Muscle layer of colon (tissue), 2 donors: ENCODE results near the gene ARID1B.

Source experiments
- H3K27ac ChIP-seq: one replicate; pipeline ENCODE4 v1.7.0; 2013; ENCODE audit warnings: low read depth, mild to moderate bottlenecking, low read length, moderate library complexity
- H3K27me3 ChIP-seq, 2 donors: one replicate each; pipeline ENCODE4 v1.7.0; 2013; ENCODE audit warnings: low read length in 2 of 2, mild to moderate bottlenecking in 2 of 2; ENCODE audit not compliant: insufficient read depth in 2 of 2, control insufficient read depth in 1 of 2
- H3K36me3 ChIP-seq: one replicate; pipeline ENCODE4 v1.7.0; 2013; ENCODE audit warnings: mild to moderate bottlenecking, low read length; ENCODE audit not compliant: insufficient read depth
- H3K4me1 ChIP-seq: one replicate; pipeline ENCODE4 v1.7.0; 2013; ENCODE audit warnings: mild to moderate bottlenecking, low read length; ENCODE audit not compliant: insufficient read depth
- H3K4me3 ChIP-seq, 2 donors: one replicate each; pipeline ENCODE4 v1.7.0; 2013; ENCODE audit warnings: low read length in 2 of 2, low read depth in 1 of 2, mild to moderate bottlenecking in 1 of 2, moderate library complexity in 1 of 2
- H3K9ac ChIP-seq: one replicate; pipeline ENCODE4 v1.7.0; 2013; ENCODE audit warnings: low read length
- H3K9me3 ChIP-seq: one replicate; pipeline ENCODE4 v1.7.0; 2013; ENCODE audit warnings: mild to moderate bottlenecking, low read length
- donor health status: abdominal sarcoma.
- donor health status: Adenocarcinoma of cecum.

The ARID1B gene

GRCh38 chr6:156902782-156903181 lies 125.6 kb downstream of the ARID1B start:
- H3K27me3 ChIP-seq = no peaks in the 10 kb centered on the region
- H3K36me3 ChIP-seq = no peaks in the 10 kb centered on the region
- no peaks in the 10 kb centered on the region for H3K9me3 ChIP-seq
- peaks cover 10% of the 10 kb centered on the region for H3K4me1 ChIP-seq
- H3K9ac ChIP-seq = no peak overlapping the region
- H3K27ac ChIP-seq = no peak overlapping the region
- H3K4me3 ChIP-seq = no peak overlapping the region

- Histone ChIP-seq H3K9ac (no peak overlapping the region), H3K9me3 (no peaks in the 10 kb centered on the region), H3K4me3 (no peak overlapping the region), H3K27me3 (no peaks in the 10 kb centered on the region), H3K27ac (no peak overlapping the region), H3K4me1 (peaks cover 5% of the 10 kb centered on the region), H3K36me3 (no peaks in the 10 kb centered on the region)
Measured at GRCh38 chr6:156904176-156904967, 127.2 kb downstream of the ARID1B start.

GRCh38 chr6:156905801-156906200 lies 128.6 kb downstream of the ARID1B start:
- H3K9ac ChIP-seq = no peak overlapping the region
- H3K27me3 ChIP-seq = no peaks in the 10 kb centered on the region
- no peaks in the 10 kb centered on the region for H3K36me3 ChIP-seq
- no peak overlapping the region for H3K4me3 ChIP-seq
- no peak overlapping the region for H3K27ac ChIP-seq
- peaks cover 5% of the 10 kb centered on the region for H3K4me1 ChIP-seq
- no peaks in the 10 kb centered on the region for H3K9me3 ChIP-seq

GRCh38 chr6:156906451-156906850 lies 129.3 kb downstream of the ARID1B start:
- Histone ChIP-seq H3K9ac (no peak overlapping the region), H3K27ac (no peak overlapping the region), H3K4me1 (peaks cover 5% of the 10 kb centered on the region), H3K27me3 (no peaks in the 10 kb centered on the region), H3K9me3 (no peaks in the 10 kb centered on the region), H3K4me3 (no peak overlapping the region), H3K36me3 (no peaks in the 10 kb centered on the region)

GRCh38 chr6:156909212-156910010 lies 132.2 kb downstream of the ARID1B start:
- H3K4me1 ChIP-seq = peaks cover 1% of the 10 kb centered on the region
- H3K9ac ChIP-seq = no peak overlapping the region
- H3K4me3 ChIP-seq = no peak overlapping the region
- H3K27ac ChIP-seq = no peak overlapping the region
- no peaks in the 10 kb centered on the region for H3K9me3 ChIP-seq
- no peaks in the 10 kb centered on the region for H3K27me3 ChIP-seq
- H3K36me3 ChIP-seq = no peaks in the 10 kb centered on the region

DNA sequence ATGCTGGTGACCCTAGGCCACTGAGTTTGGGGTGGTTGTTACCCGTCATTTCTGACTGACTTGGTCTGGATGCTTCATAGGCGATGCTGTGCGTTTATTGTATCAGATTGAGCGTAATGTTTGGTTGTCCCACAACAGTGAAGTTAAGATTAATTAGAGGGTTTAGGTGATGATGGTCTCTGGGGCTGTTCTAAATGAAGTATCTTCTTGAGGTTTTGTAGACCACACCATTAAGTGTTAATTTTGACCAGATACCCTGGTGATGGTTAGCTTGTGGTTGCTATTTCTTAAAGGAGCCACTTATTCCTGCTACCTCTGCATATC lies 132.8 kb downstream of the ARID1B start:
- Histone ChIP-seq H3K27ac (no peak overlapping the region), H3K9me3 (no peaks in the 10 kb centered on the region), H3K27me3 (no peaks in the 10 kb centered on the region), H3K36me3 (no peaks in the 10 kb centered on the region), H3K4me1 (no peaks in the 10 kb centered on the region), H3K9ac (no peak overlapping the region), H3K4me3 (no peak overlapping the region)

DNA sequence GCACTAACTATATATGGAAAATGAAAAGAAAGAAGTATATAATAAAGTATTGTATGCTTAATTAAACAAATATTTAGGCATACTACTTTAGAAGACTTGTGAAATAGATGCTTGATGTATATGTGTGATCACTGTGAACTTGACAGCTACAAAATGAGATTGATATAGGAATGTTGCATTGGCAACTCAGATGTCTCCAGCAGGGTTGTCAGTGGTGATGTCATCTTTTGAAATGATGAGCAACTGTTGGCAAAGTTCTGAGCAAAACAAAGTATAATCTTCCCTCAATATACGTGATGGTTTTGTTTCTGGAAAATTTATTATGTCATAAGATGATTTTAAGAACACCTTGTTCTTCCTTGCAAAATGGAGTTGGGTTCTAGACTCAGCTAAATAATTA lies 133.8 kb downstream of the ARID1B start:
- no peak overlapping the region for H3K27ac ChIP-seq
- H3K27me3 ChIP-seq = no peaks in the 10 kb centered on the region
- H3K9me3 ChIP-seq = no peaks in the 10 kb centered on the region
- H3K4me3 ChIP-seq = no peak overlapping the region
- peaks cover 1% of the 10 kb centered on the region for H3K4me1 ChIP-seq
- H3K36me3 ChIP-seq = no peaks in the 10 kb centered on the region
- no peak overlapping the region for H3K9ac ChIP-seq

DNA sequence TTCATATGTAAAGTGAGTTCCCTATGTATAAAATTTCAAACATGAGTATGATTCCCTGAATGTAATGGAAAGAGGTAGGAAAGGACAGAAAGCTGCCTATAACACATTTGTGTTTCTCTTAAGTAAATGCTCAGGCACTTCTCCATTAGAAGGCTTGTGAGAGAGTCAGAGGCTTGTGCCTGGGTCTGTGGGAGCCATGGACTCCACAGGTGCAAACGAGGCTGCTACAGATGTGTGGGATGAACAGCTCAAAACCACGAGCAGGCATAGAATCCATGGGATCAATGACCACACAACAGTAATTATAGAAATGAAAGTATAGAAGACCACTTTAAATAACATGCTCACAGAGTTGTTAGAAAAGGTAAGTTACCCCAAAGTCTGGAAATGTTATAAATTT lies 134.4 kb downstream of the ARID1B start:
- Histone ChIP-seq H3K27me3 (no peaks in the 10 kb centered on the region), H3K4me1 (peaks cover 6% of the 10 kb centered on the region), H3K9ac (no peak overlapping the region), H3K4me3 (no peak overlapping the region), H3K9me3 (no peaks in the 10 kb centered on the region), H3K27ac (no peak overlapping the region), H3K36me3 (no peaks in the 10 kb centered on the region)

DNA sequence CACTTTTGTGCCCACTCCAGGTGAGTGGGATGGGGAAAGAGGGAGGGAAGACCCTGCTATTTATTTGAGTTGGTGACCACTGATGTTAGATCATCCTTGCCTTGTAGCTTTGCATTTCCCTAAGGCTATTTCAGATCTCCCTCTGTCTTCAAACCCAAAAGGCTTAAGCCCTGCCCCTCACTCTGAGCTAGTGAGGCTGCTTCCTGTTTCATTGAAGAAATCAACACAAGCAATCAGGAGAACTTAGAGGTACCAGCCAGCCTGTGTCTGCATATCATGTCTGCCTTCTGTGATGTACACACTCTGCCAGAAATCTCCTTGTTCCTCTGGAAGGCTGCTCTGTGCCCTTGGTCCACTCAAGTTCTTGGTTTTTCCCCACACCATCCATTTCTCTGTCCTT lies 135.3 kb downstream of the ARID1B start:
- no peaks in the 10 kb centered on the region for H3K36me3 ChIP-seq
- no peak overlapping the region for H3K4me3 ChIP-seq
- peaks cover 6% of the 10 kb centered on the region for H3K4me1 ChIP-seq
- H3K27me3 ChIP-seq = no peaks in the 10 kb centered on the region
- no peak overlapping the region for H3K9ac ChIP-seq
- no peaks in the 10 kb centered on the region for H3K9me3 ChIP-seq
- no peak overlapping the region for H3K27ac ChIP-seq

DNA sequence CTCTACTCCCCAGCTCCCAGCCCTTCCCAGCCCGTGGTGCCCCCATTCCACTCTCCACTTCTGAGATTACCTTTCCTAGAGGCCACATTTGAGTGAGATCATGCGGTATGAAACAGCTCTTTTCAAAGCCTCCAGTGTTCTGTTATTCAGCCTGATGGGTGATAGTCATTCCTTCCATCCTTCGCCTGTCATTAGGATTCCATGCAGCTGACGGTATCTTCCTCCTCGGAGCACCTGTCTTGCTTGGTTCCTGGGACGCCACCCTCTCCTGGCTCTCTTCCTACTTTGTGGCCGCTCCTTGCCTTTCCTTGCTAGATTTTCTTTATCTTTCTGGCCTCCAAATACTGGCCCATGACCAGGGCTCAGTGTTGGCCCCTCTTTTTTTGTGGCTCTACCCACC lies 137.0 kb downstream of the ARID1B start:
- peaks cover 13% of the 10 kb centered on the region for H3K4me1 ChIP-seq

DNA sequence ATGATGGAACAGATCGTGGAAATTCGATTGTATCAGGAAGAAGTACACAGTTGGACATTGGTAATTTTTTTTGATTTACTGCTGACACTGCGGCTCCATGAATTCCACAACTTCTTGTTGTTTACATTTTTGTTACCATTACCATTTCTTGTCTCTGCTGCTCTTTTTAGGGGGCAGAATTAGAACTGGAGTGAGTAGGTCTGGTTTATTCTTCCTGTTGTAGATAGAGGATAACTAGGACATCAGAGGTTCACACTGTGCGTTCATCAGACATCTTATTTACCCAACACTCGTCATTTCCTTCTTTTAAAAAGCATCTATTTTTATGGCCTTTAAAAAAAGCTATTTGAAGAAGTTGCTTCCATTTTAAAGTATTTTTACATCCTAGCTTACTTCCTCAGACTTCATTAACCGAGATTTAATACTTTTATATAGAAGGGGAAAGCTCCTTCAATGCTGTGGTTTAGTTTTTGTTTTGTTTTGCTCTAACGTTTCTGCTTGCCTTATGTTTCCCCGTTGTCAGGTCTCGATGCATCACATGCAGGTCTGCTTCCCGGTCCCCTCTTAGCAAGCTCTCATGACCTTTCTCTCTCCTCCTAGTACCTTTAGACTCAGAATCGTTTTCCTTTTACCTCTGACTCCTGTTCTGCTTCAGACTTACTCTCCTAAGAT lies 139.1 kb downstream of the ARID1B start:
- Histone ChIP-seq H3K27me3 (no peaks in the 10 kb centered on the region), H3K4me3 (no peak overlapping the region), H3K9me3 (no peaks in the 10 kb centered on the region), H3K27ac (no peak overlapping the region), H3K4me1 (peaks cover 13% of the 10 kb centered on the region), H3K9ac (no peak overlapping the region), H3K36me3 (no peaks in the 10 kb centered on the region)

More for the DNA sequence above, 137.0 kb downstream of the ARID1B start:
- Histone ChIP-seq H3K4me3 (no peak overlapping the region), H3K9me3 (no peaks in the 10 kb centered on the region), H3K9ac (no peak overlapping the region), H3K27ac (no peak overlapping the region), H3K36me3 (no peaks in the 10 kb centered on the region), H3K27me3 (no peaks in the 10 kb centered on the region)
